Psoas muscle (tissue), 8 donors: Measurements from ENCODE around the gene BRD8. TPM values are rescaled to one million over a fixed set of nuclear protein-coding genes. Genes with fewer than 3 reads are reported as not detected.

Experiments used
- ATAC-seq, 4 donors: fragments of 200-7000 bp; cut with Tn5 transposase; one replicate each; pipeline ENCODE4 v1.9.1; 2020; ENCODE audit warnings: moderate library complexity in 3 of 4, mild to moderate bottlenecking in 2 of 4
- DNase-seq, 2 donors: peaks; one replicate each; pipeline ENCODE4 v3.0.0-alpha.2; 2020
- H3K27ac ChIP-seq: fragments of 200-600 bp; one replicate; pipeline ENCODE4 v1.8.0; 2022
- H3K27me3 ChIP-seq, 3 donors: fragments of 200-600 bp in 1 of 3; one replicate each; pipeline versions ENCODE4 v1.6.1 to v1.8.0; 2013 to 2022; ENCODE audit warnings: low read length in 2 of 3, mild to moderate bottlenecking in 2 of 3, moderate library complexity in 1 of 3; ENCODE audit not compliant: insufficient read depth in 3 of 3
- H3K36me3 ChIP-seq, 2 donors: fragments of 200-600 bp in 1 of 2; one replicate each; pipeline versions ENCODE4 v1.6.1 to v1.8.0; 2013 to 2022; ENCODE audit warnings: low read depth in 1 of 2, mild to moderate bottlenecking in 1 of 2, moderate library complexity in 1 of 2; ENCODE audit not compliant: insufficient read depth in 1 of 2
- H3K4me1 ChIP-seq: fragments of 200-600 bp; one replicate; pipeline ENCODE4 v1.8.0; 2022
- H3K4me3 ChIP-seq: fragments of 200-600 bp; one replicate; pipeline ENCODE4 v1.8.0; 2022; ENCODE audit warnings: mild to moderate bottlenecking
- H3K9me3 ChIP-seq: fragments of 200-600 bp; one replicate; pipeline ENCODE4 v1.8.0; 2022
- WGBS, 3 donors: extraction: QIAGEN DNeasy Blood & Tissue Kit; methylation state at CpG; one replicate each; pipeline versions ENCODE4 v1.1.6 to v1.1.7; 2013; 5-methylcytosine and 5-hydroxymethylcytosine counted together
- intact Hi-C, 2 donors: fragments of 100-400 bp; cut with DNase I; formaldehyde crosslinking; loops; one replicate each; pipeline versions ENCODE4 v1.11.0 to v1.14.2; 2022
- polyA plus RNA-seq, 3 donors: library from polyadenylated mRNA; stranded (reverse); fragments of 200-250 nt; gene quantifications; one replicate each; pipeline ENCODE4 v1.2.3, GENCODE V29; 2013
- total RNA-seq, 4 donors: library from RNA; stranded (reverse); fragmentation: NEBNext Ultra II Directional in 2 of 4; extraction: Animal tissue kit (Norgen Biotek cat#: 25700) in 2 of 4; gene quantifications; one replicate each; pipeline versions ENCODE4 v1.2.1 to v1.2.4, GENCODE V29; 2021 to 2023
- TF ChIP-seq, protein P1 (sequence below): fragments of 200-600 bp; IDR thresholded peaks from one replicate; pipeline ENCODE4 v1.8.0; 2022; ENCODE audit warnings: antibody characterized with exemption
- donor health status: healthy with polysubstance abuse.
- donor health status: DM: no; HTN: no; CAD: no; lungs with moderate emphysema.
- donor health status: Bipolar disorder and iron deficiency.
- donor health status: healthy.
- donor health status: DM: yes; HTN: yes; CAD: no.
- donor health status: DM: no; HTN: no; CAD: no.
- donor health status: DM: no; HTN: no; CAD: no.
- donor health status: DM: yes; HTN: yes; CAD: no.

BRD8 gene
- total and polyA plus RNA-seq, 7 donors = 18.0 to 47.6 (median 25.2) TPM

DNA sequence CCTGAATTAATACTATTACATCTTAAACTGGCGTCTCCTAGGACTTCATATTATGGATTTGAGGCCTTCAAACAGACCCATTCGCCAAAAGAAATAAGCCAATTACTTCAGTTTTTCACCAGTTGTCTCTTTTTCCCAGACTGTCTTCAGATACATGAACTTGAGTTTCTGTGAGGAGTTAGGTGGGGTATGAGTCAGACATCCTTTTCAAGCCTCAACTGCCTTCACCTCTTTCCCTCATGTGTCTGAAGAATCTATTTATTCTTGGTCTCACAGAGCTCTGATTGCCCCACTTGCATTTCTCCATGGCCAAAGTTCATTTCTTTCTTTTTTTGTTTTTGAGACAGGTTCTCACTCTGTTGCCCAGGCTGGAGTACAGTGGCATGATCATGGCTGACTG lies 82.1 kb downstream of the BRD8 start:
- H3K9me3 ChIP-seq = no peaks in the 10 kb centered on the region
- DNase-seq (no peak), ATAC-seq (no peak)
- H3K4me3 ChIP-seq = no peak overlapping the region
- intact Hi-C loops = no loop called here
- no peaks in the 10 kb centered on the region for H3K4me1 ChIP-seq
- H3K27me3 ChIP-seq = peaks cover 0 to 6% (median 0%) of the 10 kb centered on the region in 3 donors
- WGBS, 3 donors = 81 to 85% (median 82%) methylated on average over 2 of the region's 2 CpGs
- TF ChIP-seq, protein P1, sequence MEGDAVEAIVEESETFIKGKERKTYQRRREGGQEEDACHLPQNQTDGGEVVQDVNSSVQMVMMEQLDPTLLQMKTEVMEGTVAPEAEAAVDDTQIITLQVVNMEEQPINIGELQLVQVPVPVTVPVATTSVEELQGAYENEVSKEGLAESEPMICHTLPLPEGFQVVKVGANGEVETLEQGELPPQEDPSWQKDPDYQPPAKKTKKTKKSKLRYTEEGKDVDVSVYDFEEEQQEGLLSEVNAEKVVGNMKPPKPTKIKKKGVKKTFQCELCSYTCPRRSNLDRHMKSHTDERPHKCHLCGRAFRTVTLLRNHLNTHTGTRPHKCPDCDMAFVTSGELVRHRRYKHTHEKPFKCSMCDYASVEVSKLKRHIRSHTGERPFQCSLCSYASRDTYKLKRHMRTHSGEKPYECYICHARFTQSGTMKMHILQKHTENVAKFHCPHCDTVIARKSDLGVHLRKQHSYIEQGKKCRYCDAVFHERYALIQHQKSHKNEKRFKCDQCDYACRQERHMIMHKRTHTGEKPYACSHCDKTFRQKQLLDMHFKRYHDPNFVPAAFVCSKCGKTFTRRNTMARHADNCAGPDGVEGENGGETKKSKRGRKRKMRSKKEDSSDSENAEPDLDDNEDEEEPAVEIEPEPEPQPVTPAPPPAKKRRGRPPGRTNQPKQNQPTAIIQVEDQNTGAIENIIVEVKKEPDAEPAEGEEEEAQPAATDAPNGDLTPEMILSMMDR = no peak
- H3K27ac ChIP-seq = no peak overlapping the region
- H3K36me3 ChIP-seq = no peaks in the 10 kb centered on the region

DNA sequence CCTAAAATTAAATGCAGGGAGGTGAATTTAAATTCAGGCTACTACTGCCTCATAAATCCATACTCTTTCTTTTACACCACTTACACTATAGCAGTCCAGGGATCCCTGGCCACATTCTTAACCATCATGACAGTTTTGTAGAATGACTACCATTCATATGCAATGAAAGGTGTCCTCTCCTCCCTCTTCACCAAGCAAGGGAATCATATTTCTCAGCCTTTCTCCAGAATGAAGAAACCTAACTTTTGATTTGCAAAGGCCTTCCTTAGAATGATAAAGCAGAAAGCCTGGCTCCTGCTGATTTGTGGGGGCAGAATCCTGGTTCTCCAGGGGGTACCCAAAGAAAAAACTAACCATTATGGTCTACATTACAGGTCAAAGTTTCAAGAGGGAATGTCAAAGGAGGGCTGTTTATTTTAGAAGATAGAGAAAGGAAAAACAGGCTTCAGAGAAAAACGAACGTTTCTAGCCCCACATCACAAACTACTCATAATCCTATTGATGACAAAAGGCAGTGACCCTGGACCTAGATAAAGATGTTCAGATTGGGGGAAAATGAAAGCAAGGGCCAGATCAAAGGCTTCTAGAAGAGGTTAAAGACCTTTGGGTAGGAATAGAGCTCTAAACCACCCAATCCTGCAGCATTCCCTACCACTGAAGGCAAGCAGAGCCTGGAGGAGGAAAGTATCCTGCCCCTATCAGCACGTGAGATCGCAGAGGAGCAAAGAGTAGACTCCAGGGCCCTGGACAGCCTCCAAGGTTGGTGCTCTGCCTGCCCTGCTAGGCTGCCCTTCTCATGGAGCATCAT lies 83.1 kb downstream of the BRD8 start:
- intact Hi-C loops = no loop called here
- Histone ChIP-seq H3K4me3 (no peak overlapping the region), H3K36me3 (no peaks in the 10 kb centered on the region), H3K27ac (no peak overlapping the region), H3K9me3 (no peaks in the 10 kb centered on the region), H3K27me3 (peaks cover 0 to 6% (median 0%) of the 10 kb centered on the region in 3 donors), H3K4me1 (no peaks in the 10 kb centered on the region)
- DNase-seq (no peak), ATAC-seq (no peak)
- WGBS, 3 donors = 33 to 37% (median 35%) methylated on average over 4 of the region's 4 CpGs
- TF ChIP-seq, protein P1 = no peak

DNA sequence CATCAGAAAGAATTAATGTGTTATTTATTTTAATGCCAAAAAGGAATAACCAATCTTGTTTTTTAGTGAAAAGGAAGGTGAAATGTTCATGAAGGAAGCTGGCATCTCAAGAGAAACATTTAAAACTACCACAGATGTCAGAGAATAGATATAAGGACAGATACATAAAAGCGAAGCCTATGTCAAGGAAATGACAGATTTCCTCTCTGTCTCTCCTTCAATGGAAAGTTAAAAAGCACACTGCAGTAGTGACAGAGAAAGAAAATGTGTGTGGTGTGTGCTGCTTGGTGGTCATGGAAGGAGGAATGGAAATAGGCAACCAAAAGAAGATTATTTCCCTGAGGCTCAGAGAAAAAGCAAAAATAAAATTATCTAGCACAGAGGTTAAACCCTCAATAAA lies 85.4 kb downstream of the BRD8 start:
- TF ChIP-seq, protein P1 = no peak
- H3K36me3 ChIP-seq = no peaks in the 10 kb centered on the region

DNA sequence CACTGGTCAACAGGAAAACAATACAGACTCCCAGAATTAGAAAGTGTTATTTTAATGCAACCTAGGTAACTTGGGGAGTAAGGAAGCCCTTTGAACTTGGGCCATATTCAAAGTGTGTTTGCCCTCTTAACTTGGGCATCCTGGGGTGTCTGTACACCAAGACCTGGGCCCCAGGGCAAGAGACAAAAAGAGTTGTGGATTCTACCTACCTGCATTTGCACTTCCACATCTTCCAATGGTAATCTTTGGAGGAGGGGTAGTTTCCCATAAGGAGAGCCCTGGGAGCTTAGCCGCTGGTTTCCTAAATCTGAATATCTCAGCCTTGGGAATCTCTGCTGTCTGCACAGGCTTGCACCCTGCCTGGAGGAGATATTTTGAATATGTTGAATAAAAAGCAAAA lies 86.1 kb downstream of the BRD8 start:
- Histone ChIP-seq H3K27me3 (peaks cover 0 to 2% (median 0%) of the 10 kb centered on the region in 3 donors), H3K4me3 (no peak overlapping the region), H3K4me1 (no peaks in the 10 kb centered on the region), H3K27ac (no peak overlapping the region), H3K9me3 (no peaks in the 10 kb centered on the region), H3K36me3 (no peaks in the 10 kb centered on the region)
- ATAC-seq = no peak
- TF ChIP-seq, protein P1 = no peak
- 60 to 81% (median 78%) methylated on average over 1 of the region's 1 CpG for WGBS, 3 donors
- intact Hi-C loops = no loop called here
- DNase-seq = no peak

More for the DNA sequence above, 85.4 kb downstream of the BRD8 start:
- H3K9me3 ChIP-seq = no peaks in the 10 kb centered on the region
- H3K27me3 ChIP-seq = peaks cover 0 to 6% (median 0%) of the 10 kb centered on the region in 3 donors
- no peak overlapping the region for H3K27ac ChIP-seq
- 63 to 79% (median 72%) methylated on average over 1 of the region's 1 CpG for WGBS, 3 donors
- no peak overlapping the region for H3K4me3 ChIP-seq
- intact Hi-C loops = no loop called here
- H3K4me1 ChIP-seq = no peaks in the 10 kb centered on the region
- DNase-seq (no peak), ATAC-seq (no peak)
